ENCODE data around the gene IMMP2L. TPM values are rescaled to one million over a fixed set of nuclear protein-coding genes. Genes with fewer than 3 reads are reported as not detected.

IMMP2L gene
- total and polyA plus RNA-seq, 2 of the 4 experiments (the other 2 are of a cell fraction) = 5.8 to 9.3 TPM

DNA sequence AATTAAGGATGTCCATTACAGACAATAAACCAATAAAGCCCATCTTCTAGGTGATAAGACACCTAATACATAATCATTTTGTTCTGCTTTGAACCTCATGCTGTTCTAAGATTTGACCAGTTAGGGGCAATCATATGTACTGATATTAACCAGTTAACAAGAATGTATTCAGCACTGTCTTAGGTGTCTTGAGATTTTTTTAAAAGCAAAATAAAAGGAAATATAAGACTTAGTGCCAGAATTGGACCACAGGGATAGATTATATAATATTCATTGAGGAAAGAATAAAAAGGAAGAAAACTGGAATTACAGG lies 32.0 kb downstream of the IMMP2L start:
- POLR2A ChIA-PET (ENCODE audit: unreplicated experiment) = no interaction called here
- DNase-seq (no peak), ATAC-seq (ENCODE audit: low read depth) (no peak)
- no peaks in the 10 kb centered on the region for H3K9me3 ChIP-seq (ENCODE audit: control insufficient read depth, insufficient read depth, low read length)
- H3K23ac ChIP-seq (ENCODE audit: low read depth, low read length) = no peak overlapping the region
- no peaks in the 10 kb centered on the region for H3K79me1 ChIP-seq (ENCODE audit: low read depth in 1 of 2, low read length in 2 of 2)
- no peak overlapping the region for H2BK120ac ChIP-seq (ENCODE audit: low read depth, low read length)
- H3K4me1 ChIP-seq (ENCODE audit: control insufficient read depth, insufficient read depth, low read length) = no peaks in the 10 kb centered on the region
- H2AFZ ChIP-seq (replicated peaks; ENCODE audit: low read length, poor library complexity) = no peak overlapping the region
- CTCF ChIA-PET = no interaction called here
- in situ Hi-C loops (cut with MboI; ENCODE audit: low sequenced_read_pairs) (no loop called here), dilution Hi-C loops (cut with HindIII; ENCODE audit: low sequenced_read_pairs, unreplicated experiment) (no loop called here), intact Hi-C loops (cut with micrococcal nuclease) (no loop called here)
- H2AK5ac ChIP-seq (ENCODE audit: low read depth, low read length) = no peak overlapping the region
- no peak overlapping the region for H3K18ac ChIP-seq (ENCODE audit: low read depth, low read length)
- no peak overlapping the region for H4K91ac ChIP-seq (ENCODE audit: insufficient read depth, low read depth, low read length)
- TF ChIP-seq SMC3 (IDR thresholded peaks at IDR 0.05; ENCODE audit: low read depth, low read length) = no peak
- no peak overlapping the region for H2BK20ac ChIP-seq (ENCODE audit: low read depth, low read length)
- no peaks in the 10 kb centered on the region for H3K9me1 ChIP-seq (ENCODE audit: insufficient read depth, low read length)
- H3K14ac ChIP-seq (replicated peaks; ENCODE audit: low read depth, low read length) = no peak overlapping the region
- no peak overlapping the region for H4K5ac ChIP-seq (ENCODE audit: low read depth, low read length)
- no peak overlapping the region for H3K4ac ChIP-seq (ENCODE audit: low read depth, low read length)
- BruUV-seq (replicated peaks) = no TSS peak
- no peak overlapping the region for H4K8ac ChIP-seq (ENCODE audit: low read depth in 2 of 2, low read length in 2 of 2)
- H2BK15ac ChIP-seq (ENCODE audit: low read depth, low read length) = no peak overlapping the region
- H4K20me1 ChIP-seq (ENCODE audit: insufficient read depth, low read length) = no peaks in the 10 kb centered on the region
- no peaks in the 10 kb centered on the region for H3K27me3 ChIP-seq (ENCODE audit: control insufficient read depth, insufficient read depth, low read length)
- H3K56ac ChIP-seq (ENCODE audit: extremely low read depth, insufficient read depth, low read length) = no peak overlapping the region
- H2AK9ac ChIP-seq (replicated peaks; ENCODE audit: low read depth, low read length, poor library complexity) = no peak overlapping the region
- no peak overlapping the region for H3K9ac ChIP-seq (ENCODE audit: low read depth, low read length)
- no peak overlapping the region for H3K4me2 ChIP-seq (ENCODE audit: low read depth, low read length)
- H3K4me3 ChIP-seq (ENCODE audit: insufficient read depth, low read depth, low read length) = no peak overlapping the region
- H3K27ac ChIP-seq (ENCODE audit: insufficient read depth, low read length) = no peak overlapping the region
- H3K36me3 ChIP-seq (ENCODE audit: control insufficient read depth, insufficient read depth, low read length) = no peaks in the 10 kb centered on the region
- H2BK5ac ChIP-seq (ENCODE audit: low read depth, low read length, poor library complexity, severe bottlenecking) = no peak overlapping the region
